T1000 (cell line): ENCODE measurements around the gene CDC20B.
A peak's percentile ranks its signal among the peaks of the same experiment; 100 is the strongest.
"Not testable (repeated sequence)": the region's sequence is repeated elsewhere in the genome, so short reads cannot be mapped to it uniquely, and the experiment has no call there.

Experiments used
- DNase-seq: peaks from one replicate; lab custom pipeline; 2025; ENCODE audit warnings: mixed read lengths; lab: John Stamatoyannopoulos, UW

Gene CDC20B

GRCh38 chr5:55160493-55161209 lies 12.3 kb downstream of the CDC20B start:
- peak; percentile 15 for DNase-seq

GRCh38 chr5:55159763-55160492 lies 13.0 kb downstream of the CDC20B start, which contains the start of gene GPX8:
Gene GPX8, plus strand, starts transcription at chr5:55160171. Its CDS starts 22 bp downstream, at chr5:55160193.
- peak; percentile 35 for DNase-seq

DNA sequence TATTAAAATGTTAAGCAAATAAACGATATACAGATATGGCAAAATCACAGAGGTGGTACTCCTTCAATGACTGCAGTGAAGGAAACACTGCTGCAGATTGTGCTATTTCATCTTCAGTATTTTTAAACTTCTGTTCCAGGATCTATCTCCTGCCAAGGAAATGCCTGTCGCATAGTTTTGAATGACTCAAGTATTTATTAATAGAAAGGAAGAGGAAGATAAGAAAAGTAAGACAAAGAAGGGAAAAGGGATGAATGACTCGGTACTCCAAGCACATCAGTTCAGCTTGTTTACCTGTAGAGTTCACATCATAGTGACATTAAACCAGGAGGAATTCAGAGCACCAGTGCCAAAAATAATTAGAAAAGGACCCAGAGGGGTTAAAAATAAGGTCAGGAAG lies 18.1 kb downstream of the CDC20B start:
- DNase-seq, result no peak

DNA sequence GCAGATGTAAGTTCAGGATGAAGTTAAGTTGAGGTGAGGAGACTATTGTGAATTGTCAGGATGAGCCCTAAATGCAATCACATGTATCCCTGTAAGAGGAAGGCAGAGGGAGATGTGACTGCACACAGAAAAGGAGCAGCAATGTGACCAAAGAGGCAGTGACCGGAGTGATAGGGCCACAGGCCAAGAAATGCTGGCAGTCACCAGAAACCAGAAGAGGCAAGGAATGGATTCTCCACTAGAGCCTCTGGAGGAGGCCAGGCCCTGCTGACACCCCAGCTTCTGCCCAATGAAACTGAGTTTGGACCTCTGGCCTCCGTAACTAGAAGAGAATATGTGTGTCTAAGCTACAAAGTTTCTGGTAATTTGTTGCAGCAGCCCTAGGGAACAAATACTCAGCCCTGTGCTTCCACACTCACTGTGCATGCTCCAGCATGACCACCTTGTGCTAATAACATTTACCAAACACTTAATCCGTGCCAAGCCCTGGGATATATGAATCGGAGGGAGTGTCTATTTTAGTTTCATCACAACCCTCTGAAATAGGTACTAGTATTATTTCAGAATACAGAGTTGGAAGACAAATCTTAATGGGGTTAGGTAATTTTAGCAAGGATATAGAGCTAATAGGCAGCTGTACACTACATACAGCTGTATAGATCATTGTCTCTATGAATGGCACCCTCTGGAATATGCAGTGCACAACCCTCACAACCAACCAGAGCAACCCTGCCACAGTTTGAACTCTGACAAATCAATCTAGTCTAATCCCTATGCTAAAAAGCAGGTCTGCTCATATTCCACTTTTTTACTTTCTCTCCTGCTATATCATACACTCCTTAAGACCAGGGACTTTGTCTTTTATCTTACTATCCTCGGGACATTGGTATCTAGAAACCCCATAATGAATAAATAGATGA lies 20.8 kb downstream of the CDC20B start:
- DNase-seq, result peak; percentile 20

- no peak for DNase-seq
Observed at GRCh38 chr5:55149308-55149795, 23.6 kb downstream of the CDC20B start.

DNA sequence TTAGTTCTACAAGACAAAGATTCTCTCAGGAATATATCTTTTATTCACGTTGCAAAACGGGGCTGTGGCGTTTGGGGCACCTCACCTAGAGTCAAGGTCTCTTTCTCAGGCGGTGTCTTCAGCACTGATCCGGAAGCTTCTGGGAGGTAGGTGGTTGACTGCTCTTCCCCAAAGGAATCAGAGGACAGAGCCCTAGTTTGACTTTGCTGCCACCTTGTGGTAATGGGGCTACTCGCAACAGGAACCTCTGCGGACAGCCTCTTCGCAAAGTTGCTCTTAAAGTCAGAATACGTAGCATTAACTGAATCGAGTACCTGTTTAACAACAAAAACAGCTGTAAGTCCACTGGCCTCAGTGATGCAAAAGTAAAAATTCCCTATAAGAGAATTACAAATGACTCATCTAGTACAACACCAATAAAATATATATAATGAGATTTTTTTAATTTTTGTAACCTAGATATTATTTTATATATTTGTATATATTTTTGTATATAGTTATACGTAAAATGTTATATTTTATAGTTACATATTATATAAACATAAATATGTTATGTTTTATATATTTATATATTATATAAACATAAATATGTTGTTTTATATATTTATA lies 26.3 kb downstream of the CDC20B start:
- peak; percentile 73 for DNase-seq

- DNase-seq, result no peak
Observed at GRCh38 chr5:55146080-55146479, 26.9 kb downstream of the CDC20B start.

DNA sequence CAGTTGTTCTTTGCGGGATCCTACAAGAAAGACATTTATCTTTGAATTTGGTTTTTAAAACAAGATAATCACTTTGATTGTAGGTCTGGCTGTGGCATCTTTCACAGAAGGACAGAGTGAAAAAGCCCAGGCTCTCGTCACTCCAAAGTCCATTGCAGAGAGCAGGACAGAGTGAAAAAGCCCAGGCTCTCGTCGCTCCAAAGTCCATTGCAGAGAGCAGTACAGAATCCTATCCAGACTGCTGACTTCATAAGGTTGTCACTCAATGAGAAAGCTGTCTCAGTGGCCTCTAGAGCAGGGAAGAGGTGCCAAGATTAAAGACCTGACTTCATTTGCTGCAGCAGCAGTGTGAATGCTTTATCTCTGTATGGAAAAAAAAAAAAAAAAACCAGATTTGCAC lies 29.4 kb downstream of the CDC20B start:
- no peak for DNase-seq

DNA sequence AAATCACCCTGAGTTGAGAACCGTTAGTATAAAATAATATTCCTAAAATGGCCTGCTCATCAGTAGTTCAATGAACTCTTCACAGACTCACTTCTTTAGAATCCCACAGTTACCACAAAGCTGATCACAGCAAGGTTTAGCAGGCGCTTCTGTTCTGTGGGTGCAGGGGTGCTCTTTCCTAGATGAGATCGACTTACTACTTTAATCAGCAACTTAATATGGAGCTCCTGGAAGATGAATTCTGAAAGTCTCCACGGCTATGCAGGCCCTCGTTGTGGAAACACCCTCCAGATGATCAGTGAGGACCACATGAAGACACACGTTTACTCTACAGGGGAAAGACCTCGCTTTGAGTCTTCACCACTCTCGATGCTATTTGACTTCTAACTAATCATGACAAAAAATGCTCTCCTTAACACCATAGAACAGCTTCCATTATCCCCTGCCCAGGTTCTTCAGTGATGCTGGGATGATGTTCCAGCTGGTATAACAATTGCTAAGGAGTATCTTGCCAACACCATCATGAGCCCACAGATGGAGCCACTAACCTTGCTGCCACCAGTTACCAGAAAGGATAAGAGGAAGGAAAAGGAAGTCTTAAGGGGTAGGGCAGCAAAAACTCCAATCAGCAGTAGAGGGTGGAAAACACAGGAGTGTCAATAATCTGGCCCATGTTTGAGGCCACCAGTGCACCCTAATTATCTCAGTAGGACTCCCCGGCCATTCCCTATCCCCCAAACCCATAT lies 30.9 kb downstream of the CDC20B start:
- DNase-seq, result no peak

DNA sequence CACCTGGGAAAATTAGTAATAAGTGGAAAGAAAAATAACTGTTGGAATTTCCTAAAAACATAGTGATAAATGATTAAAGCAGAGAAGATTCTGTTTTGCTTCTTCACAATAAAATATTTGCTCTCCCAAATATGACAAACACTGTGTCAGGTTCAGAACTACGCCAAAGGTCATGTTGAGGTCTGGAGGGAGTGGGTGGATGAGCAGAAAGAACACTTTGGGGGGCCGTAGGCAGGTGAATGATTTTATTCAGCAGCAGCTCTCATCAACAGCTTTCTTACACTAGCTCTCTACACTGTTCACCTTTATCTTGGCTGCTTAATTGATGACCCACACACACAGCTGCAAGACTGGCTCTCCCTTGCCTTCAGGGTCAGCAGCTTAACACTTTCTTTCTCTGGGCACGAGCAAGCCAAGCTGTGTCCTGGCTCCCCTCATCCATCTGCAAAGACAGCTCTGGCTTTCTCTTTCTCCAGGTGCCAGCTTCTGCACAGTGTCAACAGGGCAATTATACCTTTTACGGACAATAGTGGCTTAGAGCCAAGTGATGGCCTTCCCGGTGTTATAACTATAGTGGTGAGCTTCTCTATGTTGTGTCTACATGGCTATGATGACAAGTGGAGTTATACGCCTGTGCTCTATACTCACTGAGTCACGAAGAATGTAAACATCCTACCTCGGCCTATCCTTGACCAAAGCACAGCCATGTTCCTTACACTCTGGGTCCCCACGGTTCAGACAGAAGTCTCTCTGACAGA lies 31.9 kb downstream of the CDC20B start:
- no peak for DNase-seq

GRCh38 chr5:55136521-55136920 lies 36.5 kb downstream of the CDC20B start:
- no peak for DNase-seq

DNA sequence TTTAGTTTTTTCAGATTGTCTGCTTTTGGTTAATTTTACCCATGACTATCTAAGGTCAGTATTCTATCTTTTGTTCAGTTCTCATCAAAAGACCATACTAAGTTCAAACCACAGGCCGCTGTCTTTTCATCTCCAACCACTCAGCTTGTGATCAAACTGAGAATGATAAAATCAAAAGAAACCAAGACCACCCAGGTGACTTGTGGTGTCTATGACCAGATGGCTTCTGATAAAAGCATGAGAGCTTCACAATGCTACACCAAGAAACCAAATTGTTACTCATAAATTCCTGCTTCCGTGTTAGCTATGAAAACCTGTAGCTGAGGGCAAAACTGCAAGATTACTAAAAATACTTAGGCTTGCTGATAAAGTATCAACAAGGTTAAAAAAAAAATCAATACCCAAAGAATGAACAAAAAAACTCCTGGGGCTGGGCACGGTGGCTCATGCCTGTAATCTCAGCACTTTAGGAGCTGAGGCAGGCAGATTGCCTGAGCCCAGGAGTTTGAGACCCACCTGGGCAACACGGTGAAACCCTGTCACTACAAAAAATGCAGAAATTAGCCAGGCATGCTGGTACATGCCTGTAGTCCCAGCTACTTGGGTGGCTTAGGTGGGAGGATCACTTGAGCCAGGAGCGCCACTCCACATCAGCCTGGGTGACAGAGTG lies 38.8 kb downstream of the CDC20B start:
- DNase-seq, result no peak

DNA sequence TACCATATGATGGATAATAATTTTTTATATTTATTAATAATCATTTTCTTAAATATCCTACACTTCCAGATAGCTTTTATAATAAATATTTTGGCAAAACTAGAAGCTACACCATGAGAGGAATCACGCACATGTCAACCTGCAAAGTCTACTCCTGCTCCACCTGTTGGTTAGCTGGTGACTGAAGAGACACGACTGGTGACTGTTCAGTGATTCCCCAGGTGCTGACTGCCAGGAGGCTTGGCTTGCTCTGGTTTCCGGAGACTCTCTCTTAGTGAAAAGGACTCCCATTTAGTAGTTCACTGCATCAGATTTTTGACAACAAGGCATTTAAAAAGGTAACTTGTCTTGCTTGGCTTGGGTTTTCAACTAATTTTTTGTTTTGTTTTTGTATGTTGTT lies 49.6 kb downstream of the CDC20B start:
- DNase-seq, result no peak

GRCh38 chr5:55114061-55114460 lies 58.9 kb downstream of the CDC20B start:
- DNase-seq, result no peak

DNA sequence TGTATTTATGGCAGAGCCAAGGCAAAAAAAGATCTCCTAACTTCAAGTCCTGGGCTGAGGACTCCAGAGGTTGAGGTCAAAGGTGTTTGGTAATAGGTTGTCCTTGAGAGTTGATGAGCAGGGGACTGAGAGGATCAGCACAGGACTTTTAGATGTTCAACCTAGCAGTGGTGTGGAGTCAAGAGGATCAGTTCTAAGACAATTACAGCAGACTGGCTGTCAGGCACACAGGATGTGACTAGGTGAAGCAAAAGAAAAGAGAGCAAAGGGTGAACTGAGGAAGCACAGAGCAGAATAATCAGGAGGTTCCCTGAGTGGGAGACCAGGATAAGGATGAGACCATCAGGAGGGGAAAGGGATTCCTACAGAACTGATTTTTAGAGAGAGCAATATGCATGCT lies 59.6 kb downstream of the CDC20B start:
- no peak for DNase-seq

- no peak for DNase-seq
Observed at GRCh38 chr5:55110217-55110616, 62.8 kb downstream of the CDC20B start.

DNA sequence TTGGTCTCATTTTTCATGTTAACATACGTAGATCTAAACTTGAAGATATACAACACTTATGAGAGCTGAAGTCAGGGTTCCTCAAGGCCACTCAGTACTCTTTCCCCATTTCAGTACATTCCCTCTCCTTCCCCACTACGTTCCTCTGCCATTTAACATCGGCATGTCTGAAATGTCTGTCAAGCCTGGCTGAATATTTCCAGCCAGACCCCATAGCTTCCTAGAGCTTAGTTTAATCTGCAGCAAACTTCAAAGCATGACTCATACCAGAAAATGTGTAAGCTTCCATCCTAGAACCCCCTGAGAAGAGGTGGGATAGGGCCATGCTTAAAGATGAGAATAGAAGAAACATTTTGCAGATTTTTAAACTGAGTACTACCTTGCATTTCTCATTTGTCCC lies 64.3 kb downstream of the CDC20B start:
- DNase-seq, result no peak

GRCh38 chr5:55105976-55106375 lies 67.0 kb downstream of the CDC20B start:
- DNase-seq, result not testable (repeated sequence)

- no peak for DNase-seq
Observed at GRCh38 chr5:55104946-55105701, 67.9 kb downstream of the CDC20B start.
